NT2/D1 (cell line): ENCODE measurements around the gene CDH20.

Source experiments
- YY1 ChIP-seq: IDR thresholded peaks from 2 replicates; pipeline ENCODE4 v1.6.1; 2011; ENCODE audit not compliant: insufficient read length, insufficient read depth
- ZNF274 ChIP-seq: IDR thresholded peaks from 2 replicates; pipeline ENCODE4 v1.6.1; 2011; ENCODE audit warnings: mild to moderate bottlenecking, low read depth, low read length

DNA sequence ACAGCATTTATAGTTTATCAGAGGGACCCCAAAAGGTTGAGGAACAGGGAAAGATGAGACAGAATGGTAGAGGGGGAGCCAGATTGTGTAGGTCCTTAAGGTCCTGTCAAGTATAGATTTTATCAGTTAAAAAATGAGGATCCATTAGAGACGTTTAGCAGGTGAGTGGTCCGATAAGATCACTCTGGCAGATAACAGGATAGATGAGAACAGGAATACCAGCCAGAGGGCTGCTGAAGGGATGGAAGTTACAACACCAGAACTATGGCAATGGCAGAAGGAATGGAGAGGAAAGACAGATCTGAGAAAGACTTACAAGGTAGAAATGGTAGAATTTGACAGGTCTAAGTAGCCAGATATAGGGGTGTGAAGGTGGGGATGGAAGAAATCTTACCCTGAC, 141.7 kb downstream of the CDH20 start:
- TF ChIP-seq ZNF274 (no peak), YY1 (no peak)
